ENCODE measurements around the gene EID2B. TPM values are rescaled to one million over a fixed set of nuclear protein-coding genes. Genes with fewer than 3 reads are reported as not detected.

EID2B gene
- total RNA-seq, 4 donors from 2014 or later = 0.56 to 1.5 (median 1.0) TPM

GRCh38 chr19:39550197-39550596 is 17.5 kb upstream of the EID2B start:
- TF ChIP-seq CTCF (IDR thresholded peaks at IDR 0.05) (no peak), POLR2A (IDR thresholded peaks at IDR 0.05) (no peak)
- no peak overlapping the region for H3K4me3 ChIP-seq (ENCODE audit: low read depth, poor library complexity, severe bottlenecking)
- DNase-seq (ENCODE audit: low spot score in 2 of 2) = no peak
- WGBS, 2 donors = 77 to 86% methylated on average over 5 of the region's 5 CpGs
- intact Hi-C loops (cut with DNase I; ENCODE audit: low total_unique reads) = no loop called here

GRCh38 chr19:39546599-39546998 is 13.9 kb upstream of the EID2B start:
- intact Hi-C loops (cut with DNase I; ENCODE audit: low total_unique reads) = no loop called here
- WGBS, 2 donors = 41 to 44% methylated on average over 8 of the region's 8 CpGs

GRCh38 chr19:39544911-39545310 is 12.3 kb upstream of the EID2B start:
- TF ChIP-seq CTCF (IDR thresholded peaks at IDR 0.05) = no peak
- TF ChIP-seq POLR2A (IDR thresholded peaks at IDR 0.05) = no peak
- intact Hi-C loops (cut with DNase I; ENCODE audit: low total_unique reads) = no loop called here
- no peak overlapping the region for H3K4me3 ChIP-seq (ENCODE audit: low read depth, poor library complexity, severe bottlenecking)
- 57 to 72% methylated on average over 1 of the region's 1 CpG for WGBS, 2 donors
- no peak for DNase-seq (ENCODE audit: low spot score in 2 of 2)

More at GRCh38 chr19:39546599-39546998, 13.9 kb upstream of the EID2B start:
- no peak for DNase-seq (ENCODE audit: low spot score in 2 of 2)
- no peak overlapping the region for H3K4me3 ChIP-seq (ENCODE audit: low read depth, poor library complexity, severe bottlenecking)
- TF ChIP-seq CTCF (IDR thresholded peaks at IDR 0.05) (no peak), POLR2A (IDR thresholded peaks at IDR 0.05) (no peak)

DNA sequence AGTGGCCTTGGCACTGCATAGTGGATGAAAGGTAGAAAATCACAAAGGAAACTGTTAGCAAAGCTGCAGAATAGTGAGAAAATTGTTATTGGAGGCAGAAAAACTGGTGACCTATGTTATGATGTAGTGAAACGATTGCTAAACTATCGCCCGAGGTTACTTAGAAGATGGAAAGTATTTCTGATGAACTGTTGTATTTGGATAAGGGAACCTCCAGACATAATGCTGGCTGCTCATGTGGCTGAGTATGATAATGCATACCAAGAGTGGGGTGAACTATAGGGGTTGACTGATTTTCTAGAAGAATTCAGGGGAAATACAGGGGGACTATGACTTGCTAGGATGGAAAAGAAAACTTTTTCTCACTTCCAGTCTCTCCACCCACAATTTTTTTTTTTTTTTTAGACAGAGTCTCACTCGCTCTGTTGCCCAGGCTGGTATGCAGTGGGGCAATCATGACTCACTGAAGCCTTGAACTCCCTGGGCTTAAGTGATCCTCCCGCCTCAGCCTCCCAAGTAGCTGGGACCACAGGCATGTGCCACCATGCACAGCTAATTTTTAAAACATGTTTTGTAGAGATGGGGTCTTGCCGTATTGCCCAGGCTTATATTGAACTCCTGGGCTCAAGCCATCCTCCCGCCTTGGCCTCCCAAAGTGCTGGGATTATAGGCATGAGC is 11.7 kb upstream of the EID2B start:
- WGBS, 2 donors = 73 to 77% methylated on average over 7 of the region's 7 CpGs
- DNase-seq (ENCODE audit: low spot score in 2 of 2) = no peak
- TF ChIP-seq POLR2A (IDR thresholded peaks at IDR 0.05) = no peak
- TF ChIP-seq CTCF (IDR thresholded peaks at IDR 0.05) = no peak
- intact Hi-C loops (cut with DNase I; ENCODE audit: low total_unique reads) = no loop called here
- no peak overlapping the region for H3K4me3 ChIP-seq (ENCODE audit: low read depth, poor library complexity, severe bottlenecking)

GRCh38 chr19:39543477-39543857 is 10.8 kb upstream of the EID2B start:
- no peak for DNase-seq (ENCODE audit: low spot score in 2 of 2)
- TF ChIP-seq CTCF (IDR thresholded peaks at IDR 0.05) (no peak), POLR2A (IDR thresholded peaks at IDR 0.05) (no peak)
- WGBS, 2 donors = 73 to 80% methylated on average over 3 of the region's 3 CpGs
- H3K4me3 ChIP-seq (ENCODE audit: low read depth, poor library complexity, severe bottlenecking) = no peak overlapping the region
- intact Hi-C loops (cut with DNase I; ENCODE audit: low total_unique reads) = no loop called here

DNA sequence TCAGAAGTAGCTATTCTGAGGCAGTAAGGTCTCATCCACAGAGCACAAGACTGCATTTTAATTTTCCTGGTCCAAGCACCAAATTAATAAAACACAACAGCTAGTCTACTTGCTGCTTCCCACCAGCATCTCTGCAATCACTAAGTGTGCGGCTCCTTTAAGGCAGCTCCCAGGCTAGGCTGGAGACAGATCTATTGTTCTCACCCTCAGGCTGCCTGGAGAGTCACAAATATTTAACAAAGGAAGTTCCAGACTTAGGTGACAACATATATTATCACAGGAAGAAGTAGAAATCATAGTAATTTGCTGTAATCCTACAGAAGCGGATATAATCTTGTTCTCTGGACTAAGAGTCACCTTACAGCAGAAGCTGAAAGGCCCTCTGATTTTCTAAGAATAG is 9.6 kb upstream of the EID2B start:
- no peak for DNase-seq (ENCODE audit: low spot score in 2 of 2)
- WGBS, 2 donors = 64 to 77% methylated on average over 2 of the region's 2 CpGs
- TF ChIP-seq POLR2A (IDR thresholded peaks at IDR 0.05) = no peak
- no peak for TF ChIP-seq CTCF (IDR thresholded peaks at IDR 0.05)
- intact Hi-C loops (cut with DNase I; ENCODE audit: low total_unique reads) = no loop called here
- H3K4me3 ChIP-seq (ENCODE audit: low read depth, poor library complexity, severe bottlenecking) = no peak overlapping the region
